Calu3 (cell line): ENCODE results near the gene KERA. TPM values are rescaled to one million over a fixed set of nuclear protein-coding genes. Genes with fewer than 3 reads are reported as not detected.

Experiments used
- BruUV-seq: library from RNA; stranded (reverse); fragments of 400-500 nt; replicated peaks from 2 replicates; lab custom pipeline; 2021; lab: Mats Ljungman, UMichigan
- CTCF ChIA-PET: fragments of 300-600 bp; sonication (Branson Sonifier 250); formaldehyde crosslinking; loops from one replicate; lab custom pipeline; 2022; ENCODE audit warnings: antibody characterized with exemption; lab: Charles Lee
- DNase-seq: peaks from one replicate; pipeline ENCODE4 v3.0.0; 2022
- H3K27ac Mint-ChIP-seq: one replicate; pipeline ENCODE4 v1.8.0; 2022; ENCODE audit warnings: mixed read lengths; ENCODE audit not compliant: unreplicated experiment
- H3K27me3 Mint-ChIP-seq: one replicate; pipeline ENCODE4 v1.8.0; 2022; ENCODE audit warnings: mixed read lengths; ENCODE audit not compliant: unreplicated experiment
- H3K36me3 Mint-ChIP-seq: one replicate; pipeline ENCODE4 v1.8.0; 2022; ENCODE audit warnings: mild to moderate bottlenecking, moderate library complexity, mixed read lengths; ENCODE audit not compliant: insufficient read depth, unreplicated experiment
- H3K4me1 Mint-ChIP-seq: one replicate; pipeline ENCODE4 v1.8.0; 2022; ENCODE audit warnings: mild to moderate bottlenecking, low read depth, mixed read lengths; ENCODE audit not compliant: unreplicated experiment
- H3K4me3 Mint-ChIP-seq: one replicate; pipeline ENCODE4 v1.8.0; 2022; ENCODE audit warnings: mild to moderate bottlenecking, low read depth, moderate library complexity, mixed read lengths; ENCODE audit not compliant: unreplicated experiment
- H3K9me3 Mint-ChIP-seq: one replicate; pipeline ENCODE4 v1.8.0; 2022; ENCODE audit warnings: low read depth, mixed read lengths; ENCODE audit not compliant: unreplicated experiment
- intact Hi-C: fragments of 100-400 bp; cut with micrococcal nuclease; formaldehyde crosslinking; loops from one replicate; pipeline ENCODE4 v1.10.0; 2022; ENCODE audit not compliant: unreplicated experiment
- total RNA-seq: library from RNA; stranded (reverse); gene quantifications from 2 replicates; pipeline ENCODE4 v1.2.3, GENCODE V29; 2022
- TF ChIP-seq, protein P1 (sequence below): fragments of 200-600 bp; IDR thresholded peaks from one replicate; pipeline ENCODE4 v1.8.0; 2022; ENCODE audit warnings: antibody characterized with exemption; ENCODE audit not compliant: unreplicated experiment

Gene KERA
- total RNA-seq, 1 experiment from 2014 or later: not detected

GRCh38 chr12:91058786-91059185, 962 bp upstream of the KERA start:
- BruUV-seq: no TSS peak
- H3K9me3 Mint-ChIP-seq: no peaks in the 10 kb centered on the region
- H3K27me3 Mint-ChIP-seq: no peaks in the 10 kb centered on the region
- no peak for DNase-seq
- CTCF ChIA-PET: no interaction called here
- intact Hi-C loops: no loop called here
- H3K36me3 Mint-ChIP-seq: no peaks in the 10 kb centered on the region
- TF ChIP-seq, protein P1, sequence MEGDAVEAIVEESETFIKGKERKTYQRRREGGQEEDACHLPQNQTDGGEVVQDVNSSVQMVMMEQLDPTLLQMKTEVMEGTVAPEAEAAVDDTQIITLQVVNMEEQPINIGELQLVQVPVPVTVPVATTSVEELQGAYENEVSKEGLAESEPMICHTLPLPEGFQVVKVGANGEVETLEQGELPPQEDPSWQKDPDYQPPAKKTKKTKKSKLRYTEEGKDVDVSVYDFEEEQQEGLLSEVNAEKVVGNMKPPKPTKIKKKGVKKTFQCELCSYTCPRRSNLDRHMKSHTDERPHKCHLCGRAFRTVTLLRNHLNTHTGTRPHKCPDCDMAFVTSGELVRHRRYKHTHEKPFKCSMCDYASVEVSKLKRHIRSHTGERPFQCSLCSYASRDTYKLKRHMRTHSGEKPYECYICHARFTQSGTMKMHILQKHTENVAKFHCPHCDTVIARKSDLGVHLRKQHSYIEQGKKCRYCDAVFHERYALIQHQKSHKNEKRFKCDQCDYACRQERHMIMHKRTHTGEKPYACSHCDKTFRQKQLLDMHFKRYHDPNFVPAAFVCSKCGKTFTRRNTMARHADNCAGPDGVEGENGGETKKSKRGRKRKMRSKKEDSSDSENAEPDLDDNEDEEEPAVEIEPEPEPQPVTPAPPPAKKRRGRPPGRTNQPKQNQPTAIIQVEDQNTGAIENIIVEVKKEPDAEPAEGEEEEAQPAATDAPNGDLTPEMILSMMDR: no peak
- no peak overlapping the region for H3K27ac Mint-ChIP-seq
- no peak overlapping the region for H3K4me3 Mint-ChIP-seq
- no peaks in the 10 kb centered on the region for H3K4me1 Mint-ChIP-seq

GRCh38 chr12:91056488-91056887, 1.3 kb downstream of the KERA start:
- intact Hi-C loops: no loop called here
- no peaks in the 10 kb centered on the region for H3K27me3 Mint-ChIP-seq

DNA sequence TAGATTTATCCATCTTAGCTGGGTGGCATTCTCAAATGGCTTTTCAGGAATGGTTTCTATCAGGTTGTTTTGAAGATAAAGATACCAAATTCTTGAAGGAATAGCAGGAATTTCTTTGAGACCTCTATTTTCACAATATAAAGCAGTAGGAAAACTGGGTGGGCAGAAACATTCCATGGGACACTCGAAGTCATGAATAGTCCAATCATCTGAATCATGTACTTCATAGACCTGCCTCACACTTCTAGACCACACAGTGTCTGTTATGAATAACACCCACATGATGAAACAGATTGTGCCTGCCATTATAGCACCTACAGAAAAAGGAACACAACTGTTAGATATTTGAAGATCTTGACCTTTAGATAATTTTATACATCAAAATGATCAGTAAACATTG, 1.8 kb downstream of the KERA start:
- DNase-seq: no peak
- CTCF ChIA-PET: no interaction called here
- Mint-ChIP-seq H3K4me1 (no peaks in the 10 kb centered on the region), H3K4me3 (no peak overlapping the region), H3K9me3 (no peaks in the 10 kb centered on the region), H3K36me3 (no peaks in the 10 kb centered on the region), H3K27ac (no peak overlapping the region), H3K27me3 (no peaks in the 10 kb centered on the region)
- no TSS peak for BruUV-seq
- intact Hi-C loops: no loop called here
- TF ChIP-seq, protein P1: no peak

More at GRCh38 chr12:91056488-91056887, 1.3 kb downstream of the KERA start:
- Mint-ChIP-seq H3K4me3 (no peak overlapping the region), H3K36me3 (no peaks in the 10 kb centered on the region), H3K4me1 (no peaks in the 10 kb centered on the region), H3K9me3 (no peaks in the 10 kb centered on the region), H3K27ac (no peak overlapping the region)
- no peak for DNase-seq
- TF ChIP-seq, protein P1: no peak
- CTCF ChIA-PET: interaction anchor here (0.7 kb wide), 1 partner anchor 21 kb away, joined by 3 read pairs; no protein-coding TSS in a partner anchor
- no TSS peak for BruUV-seq

GRCh38 chr12:91053951-91054715, 3.7 kb downstream of the KERA start:
- Mint-ChIP-seq H3K9me3 (no peaks in the 10 kb centered on the region), H3K36me3 (no peaks in the 10 kb centered on the region), H3K4me3 (no peak overlapping the region), H3K4me1 (no peaks in the 10 kb centered on the region), H3K27ac (no peak overlapping the region), H3K27me3 (no peaks in the 10 kb centered on the region)
- BruUV-seq: no TSS peak
- DNase-seq: no peak
- intact Hi-C loops: no loop called here
- TF ChIP-seq, protein P1: no peak
- CTCF ChIA-PET: no interaction called here
